Measurements from ENCODE around the gene VCPKMT. TPM values are rescaled to one million over a fixed set of nuclear protein-coding genes. Genes with fewer than 3 reads are reported as not detected.

Gene VCPKMT
- total and polyA plus RNA-seq, 3 donors from 2014 or later, result 8.5 to 14.5 (median 10.2) TPM

- Histone ChIP-seq H3K9me3 (no peaks in the 10 kb centered on the region), H3K36me3 (ENCODE audit: low read depth, missing control alignments) (no peaks in the 10 kb centered on the region), H3K4me3 (no peak overlapping the region), H3K27ac (no peak overlapping the region), H3K27me3 (no peaks in the 10 kb centered on the region), H3K4me1 (no peaks in the 10 kb centered on the region)
- TF ChIP-seq POLR2A (IDR thresholded peaks at IDR 0.05) (no peak), CTCF (IDR thresholded peaks at IDR 0.05) (no peak)
- WGBS, 2 donors, result 50 to 59% methylated on average over 1 of the region's 1 CpG
- intact Hi-C loops (cut with DNase I; ENCODE audit: low total_unique reads), result no loop called here
- DNase-seq, result no peak
These were observed 20.5 kb downstream of the VCPKMT start for GRCh38 chr14:50095895-50096294.

- intact Hi-C loops (cut with DNase I; ENCODE audit: low total_unique reads), result no loop called here
- DNase-seq, result no peak
- 83 to 95% methylated on average over 8 to 11 of the region's 11 CpGs for WGBS, 2 donors
- H3K27me3 ChIP-seq, result no peaks in the 10 kb centered on the region
- H3K27ac ChIP-seq, result no peak overlapping the region
- no peaks in the 10 kb centered on the region for H3K36me3 ChIP-seq (ENCODE audit: low read depth, missing control alignments)
- no peaks in the 10 kb centered on the region for H3K4me1 ChIP-seq
- no peak overlapping the region for H3K4me3 ChIP-seq
- no peaks in the 10 kb centered on the region for H3K9me3 ChIP-seq
- TF ChIP-seq POLR2A (IDR thresholded peaks at IDR 0.05) (no peak), CTCF (IDR thresholded peaks at IDR 0.05) (no peak)
These were observed 22.2 kb downstream of the VCPKMT start for GRCh38 chr14:50094056-50094755.

- DNase-seq, result no peak
- Histone ChIP-seq H3K36me3 (ENCODE audit: low read depth, missing control alignments) (no peaks in the 10 kb centered on the region), H3K9me3 (no peaks in the 10 kb centered on the region), H3K4me1 (no peaks in the 10 kb centered on the region), H3K4me3 (no peak overlapping the region), H3K27me3 (no peaks in the 10 kb centered on the region), H3K27ac (no peak overlapping the region)
- WGBS, 2 donors, result 48 to 75% methylated on average over 1 to 2 of the region's 2 CpGs
- no peak for TF ChIP-seq CTCF (IDR thresholded peaks at IDR 0.05)
- TF ChIP-seq POLR2A (IDR thresholded peaks at IDR 0.05), result no peak
- intact Hi-C loops (cut with DNase I; ENCODE audit: low total_unique reads), result no loop called here
These were observed 22.9 kb downstream of the VCPKMT start for GRCh38 chr14:50093496-50093895.

GRCh38 chr14:50092006-50092555 lies 24.3 kb downstream of the VCPKMT start:
- no peak for TF ChIP-seq CTCF (IDR thresholded peaks at IDR 0.05)
- no peak for TF ChIP-seq POLR2A (IDR thresholded peaks at IDR 0.05)
- Histone ChIP-seq H3K27ac (no peak overlapping the region), H3K36me3 (ENCODE audit: low read depth, missing control alignments) (no peaks in the 10 kb centered on the region), H3K4me1 (no peaks in the 10 kb centered on the region), H3K4me3 (no peak overlapping the region), H3K9me3 (no peaks in the 10 kb centered on the region), H3K27me3 (no peaks in the 10 kb centered on the region)
- no peak for DNase-seq
- 90 to 95% methylated on average over 6 of the region's 6 CpGs for WGBS, 2 donors
- intact Hi-C loops (cut with DNase I; ENCODE audit: low total_unique reads), result no loop called here
